Body of pancreas (tissue), 4 donors: ENCODE data around the gene SCN9A. TPM values are rescaled to one million over a fixed set of nuclear protein-coding genes. Genes with fewer than 3 reads are reported as not detected.
"Not testable (repeated sequence)": the region's sequence is repeated elsewhere in the genome, so short reads cannot be mapped to it uniquely, and the experiment has no call there.

Experiments
- ATAC-seq: fragments of 150-250 bp; one replicate; pipeline ENCODE4 v1.9.1; 2016
- DNase-seq, 4 donors: peaks; one replicate each; pipeline ENCODE4 v3.0.0-alpha.2; 2019
- H3K27ac ChIP-seq, 4 donors: fragments of 200-600 bp; sonication (generic); 1 replicate in 3 of 4; 2 replicates in 1 of 4; pipeline versions ENCODE4 v1.5.1 to v1.6.1; 2016 to 2019; ENCODE audit warnings: mild to moderate bottlenecking in 1 of 4, mixed read lengths in 1 of 4, moderate library complexity in 1 of 4
- H3K27me3 ChIP-seq, 2 donors: fragments of 200-600 bp; sonication (generic); one replicate each; pipeline ENCODE4 v1.6.0; 2016; ENCODE audit warnings: mild to moderate bottlenecking in 1 of 2
- H3K36me3 ChIP-seq, 2 donors: fragments of 200-600 bp; sonication (generic); replicated peaks in 1 of 2; 2 replicates each; pipeline ENCODE4 v1.5.1; 2016; ENCODE audit warnings: low read depth in 2 of 2; ENCODE audit not compliant: insufficient read depth in 1 of 2
- H3K4me1 ChIP-seq: fragments of 200-600 bp; sonication (generic); one replicate; pipeline ENCODE4 v1.6.0; 2016
- H3K4me3 ChIP-seq, 2 donors: fragments of 200-600 bp; sonication (generic); 1 replicate in 1 of 2; 2 replicates in 1 of 2; pipeline ENCODE4 v1.5.1; 2016 to 2019
- H3K9me3 ChIP-seq, 3 donors: fragments of 200-600 bp; sonication (generic); 1 replicate in 2 of 3; 2 replicates in 1 of 3; pipeline ENCODE4 v1.5.1; 2016
- POLR2A ChIP-seq, 3 donors: fragments of 450-650 bp; IDR thresholded peaks; one replicate each; pipeline ENCODE4 v1.6.1; 2016; ENCODE audit warnings: antibody characterized with exemption in 3 of 3, mild to moderate bottlenecking in 2 of 3
- WGBS, 2 donors: methylation state at CpG; one replicate each; pipeline ENCODE4 v1.1.5; 2017; 5-methylcytosine and 5-hydroxymethylcytosine counted together
- intact Hi-C: fragments of 100-400 bp; cut with DNase I; formaldehyde crosslinking; loops from one replicate; pipeline ENCODE4 v1.15.1; 2023
- total RNA-seq, 2 donors: library from RNA; depleted of rRNA; stranded (reverse); fragments of >200 nt; gene quantifications; one replicate each; pipeline ENCODE4 v1.1.0, GENCODE V29; 2016
- TF ChIP-seq, protein P1 (sequence below), 7 experiments: fragments of 450-650 bp in 4 of 7; fragments of 200-600 bp in 3 of 7; sonication (generic) in 3 of 7; IDR thresholded peaks; one replicate each; pipeline ENCODE4 v1.5.1; 2016 to 2019; ENCODE audit warnings: antibody characterized with exemption in 7 of 7

Gene SCN9A
- total RNA-seq, 2 donors from 2014 or later = 9.9 to 11.9 TPM

- no peaks in the 10 kb centered on the region for H3K36me3 ChIP-seq
- H3K9me3 ChIP-seq = no peaks in the 10 kb centered on the region
- no peak overlapping the region for H3K27ac ChIP-seq
- DNase-seq (no peak), ATAC-seq (no peak)
- TF ChIP-seq, protein P1, sequence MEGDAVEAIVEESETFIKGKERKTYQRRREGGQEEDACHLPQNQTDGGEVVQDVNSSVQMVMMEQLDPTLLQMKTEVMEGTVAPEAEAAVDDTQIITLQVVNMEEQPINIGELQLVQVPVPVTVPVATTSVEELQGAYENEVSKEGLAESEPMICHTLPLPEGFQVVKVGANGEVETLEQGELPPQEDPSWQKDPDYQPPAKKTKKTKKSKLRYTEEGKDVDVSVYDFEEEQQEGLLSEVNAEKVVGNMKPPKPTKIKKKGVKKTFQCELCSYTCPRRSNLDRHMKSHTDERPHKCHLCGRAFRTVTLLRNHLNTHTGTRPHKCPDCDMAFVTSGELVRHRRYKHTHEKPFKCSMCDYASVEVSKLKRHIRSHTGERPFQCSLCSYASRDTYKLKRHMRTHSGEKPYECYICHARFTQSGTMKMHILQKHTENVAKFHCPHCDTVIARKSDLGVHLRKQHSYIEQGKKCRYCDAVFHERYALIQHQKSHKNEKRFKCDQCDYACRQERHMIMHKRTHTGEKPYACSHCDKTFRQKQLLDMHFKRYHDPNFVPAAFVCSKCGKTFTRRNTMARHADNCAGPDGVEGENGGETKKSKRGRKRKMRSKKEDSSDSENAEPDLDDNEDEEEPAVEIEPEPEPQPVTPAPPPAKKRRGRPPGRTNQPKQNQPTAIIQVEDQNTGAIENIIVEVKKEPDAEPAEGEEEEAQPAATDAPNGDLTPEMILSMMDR (IDR thresholded peaks at IDR 0.05) = no peak
- no peak for TF ChIP-seq POLR2A (IDR thresholded peaks at IDR 0.05)
- intact Hi-C loops = no loop called here
- WGBS, 2 donors = 59 to 65% methylated on average over 5 of the region's 5 CpGs
- H3K27me3 ChIP-seq = no peaks in the 10 kb centered on the region
- no peaks in the 10 kb centered on the region for H3K4me1 ChIP-seq
- H3K4me3 ChIP-seq = no peak overlapping the region
Measured at GRCh38 chr2:166314022-166314759, 61.6 kb downstream of the SCN9A start.

- not testable (repeated sequence) for ATAC-seq
- 1 to 43% methylated on average over 2 of the region's 2 CpGs for WGBS, 2 donors
Measured at GRCh38 chr2:166312863-166313262, 62.9 kb downstream of the SCN9A start.

DNA sequence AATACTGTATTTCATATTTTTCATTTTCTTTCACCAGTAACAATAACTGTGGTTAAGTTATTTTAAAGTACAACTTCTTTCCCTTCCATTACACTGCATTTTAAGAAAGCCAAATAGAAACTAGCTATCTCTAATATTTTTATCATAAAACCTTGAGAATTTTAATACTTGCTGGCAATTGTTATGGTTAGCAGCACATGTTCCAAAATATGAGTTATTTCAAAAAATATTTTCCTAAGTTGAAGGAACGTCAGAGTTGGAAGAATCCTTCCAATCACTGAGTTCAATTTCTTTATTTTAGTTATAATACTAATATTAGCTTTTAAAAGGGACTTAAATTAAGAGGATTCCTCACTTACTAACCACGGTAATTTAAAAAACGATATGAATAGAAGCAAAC lies 68.4 kb downstream of the SCN9A start:
- Histone ChIP-seq H3K36me3 (no peaks in the 10 kb centered on the region), H3K4me3 (no peak overlapping the region), H3K9me3 (no peaks in the 10 kb centered on the region), H3K27me3 (no peaks in the 10 kb centered on the region), H3K27ac (no peak overlapping the region), H3K4me1 (no peaks in the 10 kb centered on the region)
- DNase-seq (no peak), ATAC-seq (no peak)
- WGBS, 2 donors = 58 to 62% methylated on average over 3 of the region's 3 CpGs
- TF ChIP-seq, protein P1 (IDR thresholded peaks at IDR 0.05) = no peak
- no peak for TF ChIP-seq POLR2A (IDR thresholded peaks at IDR 0.05)
- intact Hi-C loops = no loop called here

More at GRCh38 chr2:166312863-166313262, 62.9 kb downstream of the SCN9A start:
- H3K27me3 ChIP-seq, H3K9me3 ChIP-seq, intact Hi-C loops, DNase-seq, H3K4me3 ChIP-seq, H3K4me1 ChIP-seq, H3K27ac ChIP-seq, H3K36me3 ChIP-seq: not testable (repeated sequence)

DNA sequence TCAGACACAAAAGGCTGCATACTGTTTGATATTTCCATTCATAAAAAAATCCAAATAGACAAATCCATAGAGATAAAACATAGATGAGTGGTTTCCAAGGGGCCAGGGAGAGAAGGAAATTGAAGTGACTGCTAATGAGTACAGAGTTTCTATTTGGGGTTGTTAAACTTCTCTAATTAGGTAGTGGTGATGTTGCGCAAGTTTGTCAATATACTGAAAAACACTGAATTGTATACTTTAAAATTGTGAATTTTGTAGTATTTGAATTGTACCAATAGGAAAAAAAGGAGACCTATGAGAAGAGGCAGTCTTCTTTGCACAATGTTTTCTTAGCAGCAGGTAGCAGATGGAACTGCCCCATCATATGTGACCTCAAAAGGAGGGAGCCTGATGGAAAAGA lies 71.1 kb downstream of the SCN9A start:
- ATAC-seq = no peak
- 88 to 95% methylated on average over 1 of the region's 1 CpG for WGBS, 2 donors

GRCh38 chr2:166302036-166302435 lies 73.7 kb downstream of the SCN9A start:
- Histone ChIP-seq H3K9me3 (no peaks in the 10 kb centered on the region), H3K4me3 (no peak overlapping the region), H3K36me3 (no peaks in the 10 kb centered on the region), H3K27me3 (no peaks in the 10 kb centered on the region), H3K27ac (no peak overlapping the region), H3K4me1 (no peaks in the 10 kb centered on the region)
- ATAC-seq = no peak
- intact Hi-C loops = no loop called here
- 59 to 82% methylated on average over 3 of the region's 3 CpGs for WGBS, 2 donors
- TF ChIP-seq, protein P1 (IDR thresholded peaks at IDR 0.05) = no peak
- no peak for TF ChIP-seq POLR2A (IDR thresholded peaks at IDR 0.05)
- DNase-seq = no peak

More for the DNA sequence above, 71.1 kb downstream of the SCN9A start:
- no peaks in the 10 kb centered on the region for H3K27me3 ChIP-seq
- TF ChIP-seq, protein P1 (IDR thresholded peaks at IDR 0.05) = no peak
- no peak for TF ChIP-seq POLR2A (IDR thresholded peaks at IDR 0.05)
- no peaks in the 10 kb centered on the region for H3K36me3 ChIP-seq
- no peak overlapping the region for H3K27ac ChIP-seq
- H3K9me3 ChIP-seq = no peaks in the 10 kb centered on the region
- H3K4me3 ChIP-seq = no peak overlapping the region
- intact Hi-C loops = no loop called here
- no peaks in the 10 kb centered on the region for H3K4me1 ChIP-seq
- DNase-seq = no peak
